Measurements from ENCODE around the gene SEMA6A. TPM values are rescaled to one million over a fixed set of nuclear protein-coding genes. Genes with fewer than 3 reads are reported as not detected.

SEMA6A gene
- total RNA-seq, 1 experiment from 2014 or later = 406 TPM

DNA sequence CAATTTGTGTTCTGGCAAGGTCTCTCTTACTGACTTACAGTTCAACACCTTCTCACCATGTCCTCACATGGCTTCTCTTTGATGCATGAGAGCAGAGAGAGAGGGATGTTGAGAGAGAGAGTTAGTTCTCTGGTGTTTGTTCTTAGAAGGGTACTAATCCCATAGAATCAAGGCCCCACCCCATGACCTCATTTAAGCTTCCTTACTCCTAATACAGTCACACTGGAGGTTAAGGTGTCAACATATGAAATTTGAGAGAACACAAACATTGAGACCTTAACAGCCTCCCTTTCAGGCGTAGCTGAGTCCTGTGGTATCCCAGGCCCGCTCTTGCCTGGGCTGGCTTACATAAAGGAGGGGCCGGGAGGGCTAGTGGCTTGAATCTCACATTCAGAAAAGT lies 10.6 kb upstream of the SEMA6A start (continued):
- TF ChIP-seq, protein P1, sequence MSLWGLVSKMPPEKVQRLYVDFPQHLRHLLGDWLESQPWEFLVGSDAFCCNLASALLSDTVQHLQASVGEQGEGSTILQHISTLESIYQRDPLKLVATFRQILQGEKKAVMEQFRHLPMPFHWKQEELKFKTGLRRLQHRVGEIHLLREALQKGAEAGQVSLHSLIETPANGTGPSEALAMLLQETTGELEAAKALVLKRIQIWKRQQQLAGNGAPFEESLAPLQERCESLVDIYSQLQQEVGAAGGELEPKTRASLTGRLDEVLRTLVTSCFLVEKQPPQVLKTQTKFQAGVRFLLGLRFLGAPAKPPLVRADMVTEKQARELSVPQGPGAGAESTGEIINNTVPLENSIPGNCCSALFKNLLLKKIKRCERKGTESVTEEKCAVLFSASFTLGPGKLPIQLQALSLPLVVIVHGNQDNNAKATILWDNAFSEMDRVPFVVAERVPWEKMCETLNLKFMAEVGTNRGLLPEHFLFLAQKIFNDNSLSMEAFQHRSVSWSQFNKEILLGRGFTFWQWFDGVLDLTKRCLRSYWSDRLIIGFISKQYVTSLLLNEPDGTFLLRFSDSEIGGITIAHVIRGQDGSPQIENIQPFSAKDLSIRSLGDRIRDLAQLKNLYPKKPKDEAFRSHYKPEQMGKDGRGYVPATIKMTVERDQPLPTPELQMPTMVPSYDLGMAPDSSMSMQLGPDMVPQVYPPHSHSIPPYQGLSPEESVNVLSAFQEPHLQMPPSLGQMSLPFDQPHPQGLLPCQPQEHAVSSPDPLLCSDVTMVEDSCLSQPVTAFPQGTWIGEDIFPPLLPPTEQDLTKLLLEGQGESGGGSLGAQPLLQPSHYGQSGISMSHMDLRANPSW (CRISPR knock-in tag; conservative IDR thresholded peaks at IDR 0.05; ENCODE audit: low read depth) = no peak
- no peak for TF ChIP-seq KAT7 (CRISPR knock-in tag; IDR thresholded peaks at IDR 0.05; ENCODE audit: borderline replicate concordance)

GRCh38 chr5:116583862-116584222 lies 9.2 kb upstream of the SEMA6A start:
- Mint-ChIP-seq H3K27me3 (ENCODE audit: low read depth) (no peaks in the 10 kb centered on the region; the same call in 1 of the 2 replicates), H3K9me3 (no peaks in the 10 kb centered on the region), H3K36me3 (no peaks in the 10 kb centered on the region), H3K4me3 (no peak overlapping the region), H3K27ac (no peak overlapping the region), H3K4me1 (peaks cover 24% of the 10 kb centered on the region)
- CTCF ChIA-PET = no interaction called here
- DNase-seq (ENCODE audit: low spot score) = no peak
- TF ChIP-seq MYBL2 (CRISPR knock-in tag; IDR thresholded peaks at IDR 0.05) (no peak), ZSCAN18 (CRISPR knock-in tag; IDR thresholded peaks at IDR 0.05) (no peak), ATF1 (CRISPR knock-in tag; IDR thresholded peaks at IDR 0.05) (no peak), ZNF396 (CRISPR knock-in tag; IDR thresholded peaks at IDR 0.05; ENCODE audit: borderline replicate concordance) (no peak)
- TF ChIP-seq, protein P2, sequence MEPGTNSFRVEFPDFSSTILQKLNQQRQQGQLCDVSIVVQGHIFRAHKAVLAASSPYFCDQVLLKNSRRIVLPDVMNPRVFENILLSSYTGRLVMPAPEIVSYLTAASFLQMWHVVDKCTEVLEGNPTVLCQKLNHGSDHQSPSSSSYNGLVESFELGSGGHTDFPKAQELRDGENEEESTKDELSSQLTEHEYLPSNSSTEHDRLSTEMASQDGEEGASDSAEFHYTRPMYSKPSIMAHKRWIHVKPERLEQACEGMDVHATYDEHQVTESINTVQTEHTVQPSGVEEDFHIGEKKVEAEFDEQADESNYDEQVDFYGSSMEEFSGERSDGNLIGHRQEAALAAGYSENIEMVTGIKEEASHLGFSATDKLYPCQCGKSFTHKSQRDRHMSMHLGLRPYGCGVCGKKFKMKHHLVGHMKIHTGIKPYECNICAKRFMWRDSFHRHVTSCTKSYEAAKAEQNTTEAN (CRISPR knock-in tag; IDR thresholded peaks at IDR 0.05) = no peak
- no peak for ATAC-seq
- POLR2A ChIA-PET = no interaction called here

GRCh38 chr5:116583085-116583861 lies 8.7 kb upstream of the SEMA6A start:
- peak overlapping the region; percentile 10; the same call in 1 of the 2 replicates for H3K27ac Mint-ChIP-seq
- DNase-seq (ENCODE audit: low spot score) (no peak), ATAC-seq (no peak)
- ChIA-PET POLR2A (no interaction called here), CTCF (no interaction called here)
- peaks cover 30% of the 10 kb centered on the region for H3K4me1 Mint-ChIP-seq
- TF ChIP-seq, protein P2 (CRISPR knock-in tag; IDR thresholded peaks at IDR 0.05) = no peak
- H3K9me3 Mint-ChIP-seq = no peaks in the 10 kb centered on the region
- H3K27me3 Mint-ChIP-seq (ENCODE audit: low read depth) = no peaks in the 10 kb centered on the region; the same call in 1 of the 2 replicates
- no peak overlapping the region for H3K4me3 Mint-ChIP-seq
- no peaks in the 10 kb centered on the region for H3K36me3 Mint-ChIP-seq

GRCh38 chr5:116581910-116582309 lies 7.3 kb upstream of the SEMA6A start:
- Mint-ChIP-seq H3K4me3 (no peak overlapping the region), H3K27ac (no peak overlapping the region), H3K4me1 (peaks cover 42% of the 10 kb centered on the region), H3K9me3 (no peaks in the 10 kb centered on the region), H3K36me3 (no peaks in the 10 kb centered on the region), H3K27me3 (ENCODE audit: low read depth) (no peaks in the 10 kb centered on the region; the same call in 1 of the 2 replicates)
- ChIA-PET POLR2A (no interaction called here), CTCF (no interaction called here)
- no peak for DNase-seq (ENCODE audit: low spot score)
- ATAC-seq = no peak
- no peak for TF ChIP-seq GABPB1 (CRISPR knock-in tag; IDR thresholded peaks at IDR 0.05)
- no peak for TF ChIP-seq PRRX2 (CRISPR knock-in tag; IDR thresholded peaks at IDR 0.05)
- TF ChIP-seq ZNF671 (CRISPR knock-in tag; IDR thresholded peaks at IDR 0.05) = no peak
- no peak for TF ChIP-seq AFF4 (CRISPR knock-in tag; IDR thresholded peaks at IDR 0.05; ENCODE audit: borderline replicate concordance)
- TF ChIP-seq CREB1 (CRISPR knock-in tag; IDR thresholded peaks at IDR 0.05) = no peak
